Progenitor cell of endocrine pancreas (in vitro differentiated cells): ENCODE measurements around the gene MEI1. TPM values are rescaled to one million over a fixed set of nuclear protein-coding genes. Genes with fewer than 3 reads are reported as not detected.
A peak's percentile ranks its signal among the peaks of the same experiment; 100 is the strongest.
"Not testable (repeated sequence)": the region's sequence is repeated elsewhere in the genome, so short reads cannot be mapped to it uniquely, and the experiment has no call there.

Experiments
- DNase-seq: peaks from one replicate; pipeline ENCODE4 v3.0.0; 2021; ENCODE audit warnings: low spot score; ENCODE audit not compliant: unreplicated experiment
- H3K27ac Mint-ChIP-seq: 2 replicates; pipeline ENCODE4 v1.8.0; 2021; ENCODE audit warnings: mild to moderate bottlenecking, moderate library complexity, mixed read lengths
- H3K27me3 Mint-ChIP-seq: 2 replicates; pipeline ENCODE4 v1.8.0; 2021; ENCODE audit warnings: mixed read lengths
- H3K36me3 Mint-ChIP-seq: 2 replicates; pipeline ENCODE4 v1.8.0; 2022; ENCODE audit warnings: mixed read lengths; ENCODE audit not compliant: insufficient read depth
- H3K4me1 Mint-ChIP-seq: 2 replicates; pipeline ENCODE4 v1.8.0; 2021; ENCODE audit warnings: low read depth, mixed read lengths
- H3K4me3 Mint-ChIP-seq: 2 replicates; pipeline ENCODE4 v1.8.0; 2021; ENCODE audit warnings: low read depth, mild to moderate bottlenecking, moderate library complexity, mixed read lengths
- H3K9me3 Mint-ChIP-seq: 2 replicates; pipeline ENCODE4 v1.8.0; 2021; ENCODE audit warnings: low read depth, mixed read lengths
- total RNA-seq: library from RNA; stranded (reverse); gene quantifications from 2 replicates; pipeline ENCODE4 v1.2.1, GENCODE V29; 2021
- TF ChIP-seq, protein P1 (sequence below): fragments of 200-600 bp; sonication (generic); IDR thresholded peaks from one replicate; pipeline ENCODE4 v1.5.0; 2021; ENCODE audit warnings: antibody characterized with exemption, mild to moderate bottlenecking; ENCODE audit not compliant: unreplicated experiment

The MEI1 gene
- total RNA-seq, 1 donor from 2014 or later, result 1.0 TPM

DNA sequence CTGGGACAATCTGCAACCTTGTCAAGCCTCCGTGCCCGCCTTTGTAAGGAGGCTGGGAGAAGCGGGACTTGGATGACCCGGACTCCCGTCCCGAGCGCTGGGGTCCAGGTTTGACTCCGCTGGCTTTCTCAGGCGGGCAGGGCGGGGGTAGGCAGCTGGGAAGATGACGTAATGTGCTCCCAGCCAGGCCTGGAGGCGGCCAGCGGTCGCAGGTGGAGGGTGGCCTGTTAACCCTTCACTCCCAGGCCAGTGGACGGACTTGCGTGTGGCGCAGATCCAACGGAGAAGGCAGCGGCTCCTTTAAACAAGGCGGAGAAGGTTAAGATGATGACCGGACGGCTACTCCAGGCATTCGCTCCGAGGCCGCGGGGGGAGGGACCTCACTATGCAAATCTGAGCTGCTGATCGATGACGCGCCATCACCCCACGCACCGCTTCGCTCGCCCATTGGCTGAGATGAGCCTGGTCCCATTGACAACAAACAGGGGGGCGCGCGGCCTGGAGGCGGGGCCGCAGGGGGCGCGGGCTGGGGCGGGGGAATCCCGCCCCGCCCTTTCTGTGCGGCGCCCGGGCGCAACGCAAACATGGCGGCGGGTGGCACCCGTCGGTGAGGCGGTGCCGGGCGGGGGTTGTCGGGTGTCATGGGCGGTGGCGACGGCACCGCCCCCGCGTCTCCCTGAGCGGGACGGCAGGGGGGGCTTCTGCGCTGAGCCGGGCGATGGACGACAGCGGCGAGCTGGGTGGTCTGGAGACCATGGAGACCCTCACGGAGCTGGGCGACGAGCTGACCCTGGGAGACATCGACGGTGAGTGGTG is 133.5 kb downstream of the MEI1 start, which contains the start of gene SREBF2:
TSS of gene SREBF2 (plus strand) at position 553 of the 816 bp plus-strand sequence. CDS start at position 719, 166 bp downstream.
- peak; percentile 98 for DNase-seq
- TF ChIP-seq, protein P1, sequence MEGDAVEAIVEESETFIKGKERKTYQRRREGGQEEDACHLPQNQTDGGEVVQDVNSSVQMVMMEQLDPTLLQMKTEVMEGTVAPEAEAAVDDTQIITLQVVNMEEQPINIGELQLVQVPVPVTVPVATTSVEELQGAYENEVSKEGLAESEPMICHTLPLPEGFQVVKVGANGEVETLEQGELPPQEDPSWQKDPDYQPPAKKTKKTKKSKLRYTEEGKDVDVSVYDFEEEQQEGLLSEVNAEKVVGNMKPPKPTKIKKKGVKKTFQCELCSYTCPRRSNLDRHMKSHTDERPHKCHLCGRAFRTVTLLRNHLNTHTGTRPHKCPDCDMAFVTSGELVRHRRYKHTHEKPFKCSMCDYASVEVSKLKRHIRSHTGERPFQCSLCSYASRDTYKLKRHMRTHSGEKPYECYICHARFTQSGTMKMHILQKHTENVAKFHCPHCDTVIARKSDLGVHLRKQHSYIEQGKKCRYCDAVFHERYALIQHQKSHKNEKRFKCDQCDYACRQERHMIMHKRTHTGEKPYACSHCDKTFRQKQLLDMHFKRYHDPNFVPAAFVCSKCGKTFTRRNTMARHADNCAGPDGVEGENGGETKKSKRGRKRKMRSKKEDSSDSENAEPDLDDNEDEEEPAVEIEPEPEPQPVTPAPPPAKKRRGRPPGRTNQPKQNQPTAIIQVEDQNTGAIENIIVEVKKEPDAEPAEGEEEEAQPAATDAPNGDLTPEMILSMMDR, result no peak
- H3K4me3 Mint-ChIP-seq, result peak within 1 kb of the TSS; percentile 98
- H3K27me3 Mint-ChIP-seq, result no peaks in the 10 kb centered on the region
- H3K36me3 Mint-ChIP-seq, result peaks cover 13% of the 10 kb centered on the region
- H3K27ac Mint-ChIP-seq, result peak within 1 kb of the TSS; percentile 98
- H3K4me1 Mint-ChIP-seq, result peaks cover 24% of the 10 kb centered on the region
- H3K9me3 Mint-ChIP-seq, result no peaks in the 10 kb centered on the region

GRCh38 chr22:41833369-41834004 is 134.2 kb downstream of the MEI1 start:
- TF ChIP-seq, protein P1, result no peak
- Mint-ChIP-seq H3K36me3 (peaks cover 14% of the 10 kb centered on the region), H3K4me1 (peaks cover 22% of the 10 kb centered on the region), H3K9me3 (no peaks in the 10 kb centered on the region), H3K4me3 (peak overlapping the region; percentile 98), H3K27ac (peak overlapping the region; percentile 96), H3K27me3 (no peaks in the 10 kb centered on the region)
- DNase-seq, result peak; percentile 35

GRCh38 chr22:41834005-41834944 is 135.0 kb downstream of the MEI1 start:
- DNase-seq, result no peak
- Mint-ChIP-seq H3K4me3 (peak overlapping the region; percentile 98), H3K9me3 (no peaks in the 10 kb centered on the region), H3K4me1 (peaks cover 24% of the 10 kb centered on the region), H3K27ac (peak overlapping the region; percentile 96), H3K27me3 (no peaks in the 10 kb centered on the region), H3K36me3 (peaks cover 18% of the 10 kb centered on the region)
- TF ChIP-seq, protein P1, result no peak

GRCh38 chr22:41835462-41835861 is 136.2 kb downstream of the MEI1 start:
- H3K27ac Mint-ChIP-seq, DNase-seq, H3K27me3 Mint-ChIP-seq, H3K9me3 Mint-ChIP-seq: not testable (repeated sequence)
- H3K4me3 Mint-ChIP-seq, result peak overlapping the region; percentile 40
- peaks cover 27% of the 10 kb centered on the region for H3K4me1 Mint-ChIP-seq
- peaks cover 22% of the 10 kb centered on the region for H3K36me3 Mint-ChIP-seq

DNA sequence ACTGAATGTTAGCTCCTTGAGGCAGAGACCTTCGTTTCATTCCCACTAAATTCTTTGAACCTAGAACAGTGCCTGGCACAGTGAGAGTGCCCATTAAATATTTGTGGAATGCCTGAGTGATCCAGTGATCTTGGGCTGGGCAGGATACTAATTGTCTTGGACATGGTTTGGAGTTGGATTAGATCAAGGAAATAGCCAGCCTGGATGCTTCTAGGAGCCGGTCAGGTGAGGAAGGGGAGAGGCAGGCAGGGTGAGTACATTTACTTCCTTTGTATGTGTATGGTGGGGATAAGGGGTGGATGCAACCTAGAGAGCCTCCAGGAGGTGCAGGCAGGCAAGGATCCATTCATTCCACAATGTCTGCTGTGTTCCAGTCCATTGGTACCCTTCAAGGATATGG is 137.2 kb downstream of the MEI1 start:
- H3K27ac Mint-ChIP-seq, result peak overlapping the region; percentile 71
- H3K4me3 Mint-ChIP-seq, result no peak overlapping the region
- H3K9me3 Mint-ChIP-seq, result no peaks in the 10 kb centered on the region
- TF ChIP-seq, protein P1, result no peak
- H3K36me3 Mint-ChIP-seq, result peaks cover 22% of the 10 kb centered on the region
- peaks cover 37% of the 10 kb centered on the region for H3K4me1 Mint-ChIP-seq
- no peaks in the 10 kb centered on the region for H3K27me3 Mint-ChIP-seq
- DNase-seq, result no peak
